GM19463 (cell line): ENCODE data around the gene TBC1D10A.

Source experiments
- ATAC-seq: cut with Tn5 transposase; IDR thresholded peaks from one replicate; pipeline ENCODE4 v1.9.1; 2021; ENCODE audit warnings: mild to moderate bottlenecking, moderate library complexity; ENCODE audit not compliant: unreplicated experiment

The TBC1D10A gene

DNA sequence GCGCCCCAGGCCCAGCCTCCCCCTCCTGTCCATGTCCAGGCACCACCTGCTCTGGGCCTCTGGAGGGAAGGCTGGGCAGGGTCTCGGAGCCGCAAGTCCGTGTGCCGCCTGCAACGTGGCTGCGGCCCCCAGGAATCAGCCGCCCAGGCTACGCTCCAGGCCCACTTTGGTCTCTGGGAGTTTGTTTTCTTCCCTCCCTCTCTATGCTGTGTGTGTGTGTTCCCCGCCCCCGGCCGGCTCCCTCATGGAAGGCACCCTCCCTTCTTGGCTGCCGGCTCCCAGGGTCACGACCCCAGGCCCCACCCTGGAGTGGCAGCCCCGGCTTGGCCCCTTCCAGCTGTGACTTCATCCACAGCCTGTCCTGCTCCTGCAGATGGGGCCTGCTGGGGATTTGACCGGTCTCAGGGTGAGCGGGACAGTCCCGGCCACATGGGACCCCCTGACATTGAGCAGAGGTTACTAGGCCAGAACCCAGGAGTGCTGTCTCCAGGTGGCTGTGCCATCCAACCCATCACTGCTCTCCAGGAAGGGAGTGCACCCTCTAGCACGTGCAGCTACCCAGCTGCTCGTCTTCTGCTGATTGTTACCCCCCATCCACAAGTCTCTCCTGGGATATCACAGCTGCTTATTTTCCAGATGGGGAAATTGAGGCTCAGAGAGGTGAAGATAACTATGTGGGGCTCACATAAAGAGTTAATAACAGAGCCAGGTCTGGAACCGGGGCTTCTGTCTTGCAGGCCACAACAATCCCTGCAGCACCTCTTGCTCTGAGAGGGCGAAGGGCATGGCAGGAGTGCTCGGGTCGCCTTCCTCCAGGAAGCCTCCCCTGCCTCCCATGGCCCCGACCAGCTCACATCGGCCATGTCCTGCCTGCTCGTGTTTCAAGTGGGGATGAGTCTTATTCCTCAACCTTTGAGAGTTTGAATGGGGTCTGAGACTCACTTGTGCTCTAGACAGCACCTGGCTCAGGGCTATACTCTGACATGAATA is 77.4 kb downstream of the TBC1D10A start:
- ATAC-seq = no peak

- no peak for ATAC-seq
Measured at GRCh38 chr22:30248484-30248883, 78.3 kb downstream of the TBC1D10A start.

- no peak for ATAC-seq
Measured at GRCh38 chr22:30247974-30248373, 78.8 kb downstream of the TBC1D10A start.

DNA sequence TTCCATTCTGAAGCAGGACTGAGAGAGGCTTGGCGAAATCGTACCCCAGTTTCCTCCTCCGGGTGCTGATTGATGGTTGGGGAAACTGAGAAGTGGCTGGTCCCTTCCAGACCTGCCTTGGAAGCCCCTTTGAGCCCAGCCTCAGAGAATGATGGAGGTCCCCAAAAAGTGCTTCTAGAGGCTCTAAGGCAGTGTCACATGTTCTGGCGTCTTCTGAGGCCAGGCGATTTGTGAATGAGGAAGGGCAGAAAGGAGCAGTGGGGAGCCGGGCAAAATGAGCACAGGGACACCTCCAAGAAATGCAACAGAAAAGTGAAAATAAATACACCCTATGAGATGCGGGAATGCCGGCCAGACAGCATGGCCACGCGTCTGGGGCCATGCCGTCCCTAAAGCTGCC is 79.2 kb downstream of the TBC1D10A start:
- ATAC-seq = no peak

DNA sequence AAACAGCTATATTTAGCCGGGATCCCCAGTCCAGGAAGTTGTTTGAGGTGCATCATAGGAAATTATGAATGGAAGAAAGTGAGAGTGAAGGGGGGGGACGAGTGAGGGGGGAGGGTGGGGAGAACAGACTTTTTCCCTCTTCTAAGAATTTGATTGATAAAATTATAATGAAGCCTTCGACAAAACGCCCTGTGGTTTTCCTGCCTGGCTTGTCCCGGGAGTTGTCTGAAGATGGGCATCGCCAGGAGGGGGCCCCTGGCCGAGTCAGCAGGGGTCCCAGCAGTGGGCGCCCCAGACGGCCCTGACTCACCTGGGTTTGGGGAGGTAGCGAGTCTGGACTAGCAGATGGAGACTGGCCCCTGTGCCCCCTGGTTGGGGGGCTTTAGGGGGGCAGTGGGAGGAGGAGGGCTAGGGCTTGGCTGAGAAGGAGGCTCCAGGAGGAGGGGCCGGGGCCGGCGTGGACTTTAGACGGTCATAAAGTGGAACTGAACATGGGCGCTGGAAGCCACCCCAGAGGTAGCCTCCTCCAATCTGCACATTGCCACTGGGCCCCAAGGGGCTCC is 79.8 kb downstream of the TBC1D10A start:
- no peak for ATAC-seq

DNA sequence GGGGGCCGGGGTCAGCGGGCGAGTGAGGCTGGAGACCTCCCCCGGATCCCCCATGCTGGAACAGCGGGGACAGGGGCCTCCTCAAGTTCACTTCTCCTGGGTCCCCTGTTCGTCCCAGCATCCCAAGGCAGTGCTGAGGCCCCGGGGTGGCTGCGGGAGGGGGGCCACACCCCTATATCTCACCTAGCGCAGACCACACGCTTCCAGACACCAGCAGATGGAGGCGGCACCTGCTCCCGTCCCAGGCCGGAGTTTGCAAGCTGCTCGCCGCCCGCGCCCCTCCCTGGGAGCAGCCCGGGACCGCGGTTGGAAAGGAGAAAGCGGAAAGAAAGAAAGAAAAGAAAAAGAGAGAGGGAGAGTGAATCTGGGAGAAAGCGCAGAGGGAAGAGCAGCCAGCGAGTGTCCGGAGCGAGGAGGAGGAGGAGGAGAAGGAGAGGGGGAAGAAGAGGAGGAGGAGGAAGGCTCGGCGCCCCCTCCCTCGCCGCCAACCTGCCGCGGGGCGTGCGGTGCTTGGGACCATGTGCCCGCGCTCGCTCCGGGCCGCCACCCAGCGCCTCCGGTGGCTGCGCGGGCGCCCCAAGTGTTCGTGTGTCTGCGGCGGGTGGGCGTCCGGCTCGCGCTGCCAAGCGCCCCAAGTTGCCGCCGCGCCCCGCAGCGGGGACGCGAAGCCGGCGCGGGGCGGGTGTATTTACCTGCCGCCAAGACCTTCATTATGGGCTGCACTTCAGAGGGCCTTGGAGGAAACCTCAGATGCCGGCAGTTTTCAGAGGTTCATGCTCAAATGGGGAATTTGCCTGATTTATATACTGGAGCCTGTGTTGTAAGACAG is 80.5 kb downstream of the TBC1D10A start, which contains the start of gene LIF:
Gene LIF (minus strand): TSS at position 775 of the 829 bp plus-strand sequence. CDS start 64 bp downstream, at position 711.
- no peak for ATAC-seq

GRCh38 chr22:30245181-30245984 is 81.4 kb downstream of the TBC1D10A start:
- no peak for ATAC-seq

DNA sequence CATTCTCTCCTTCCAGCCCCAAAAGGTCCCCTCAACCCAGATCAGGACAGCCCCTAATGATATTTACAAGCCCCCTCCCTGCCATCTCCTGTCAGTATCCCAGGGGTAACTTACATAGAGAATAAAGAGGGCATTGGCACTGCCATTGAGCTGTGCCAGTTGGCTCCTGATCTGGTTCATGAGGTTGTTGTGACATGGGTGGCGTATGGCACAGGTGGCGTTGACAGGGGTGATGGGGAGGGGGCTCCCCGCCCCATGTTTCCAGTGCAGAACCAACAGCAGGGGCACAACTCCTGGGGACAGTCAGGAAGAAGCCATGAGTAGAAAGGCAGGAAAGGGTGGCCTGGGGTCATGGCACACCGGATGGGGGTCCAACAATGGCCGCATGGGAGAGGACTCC is 82.1 kb downstream of the TBC1D10A start:
- ATAC-seq = no peak

DNA sequence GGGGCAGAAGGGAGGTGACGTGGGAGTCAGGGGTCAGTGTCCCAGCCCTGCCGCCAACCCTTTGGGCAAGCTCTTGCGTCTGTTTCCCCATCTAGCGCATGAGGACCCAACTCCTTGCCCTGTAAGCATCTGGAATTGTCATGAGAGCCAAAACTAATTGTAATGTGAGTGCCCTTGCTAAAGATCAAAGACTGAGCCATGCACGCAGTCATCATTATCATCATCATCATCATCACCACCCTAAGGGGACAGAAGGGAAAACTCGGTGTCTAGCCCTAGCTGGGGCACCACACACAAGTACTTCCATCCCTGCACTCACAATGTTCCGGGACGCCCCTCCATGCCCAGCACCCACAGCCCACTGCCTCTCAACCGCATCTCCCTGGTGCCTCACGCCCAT is 82.7 kb downstream of the TBC1D10A start:
- ATAC-seq = no peak

DNA sequence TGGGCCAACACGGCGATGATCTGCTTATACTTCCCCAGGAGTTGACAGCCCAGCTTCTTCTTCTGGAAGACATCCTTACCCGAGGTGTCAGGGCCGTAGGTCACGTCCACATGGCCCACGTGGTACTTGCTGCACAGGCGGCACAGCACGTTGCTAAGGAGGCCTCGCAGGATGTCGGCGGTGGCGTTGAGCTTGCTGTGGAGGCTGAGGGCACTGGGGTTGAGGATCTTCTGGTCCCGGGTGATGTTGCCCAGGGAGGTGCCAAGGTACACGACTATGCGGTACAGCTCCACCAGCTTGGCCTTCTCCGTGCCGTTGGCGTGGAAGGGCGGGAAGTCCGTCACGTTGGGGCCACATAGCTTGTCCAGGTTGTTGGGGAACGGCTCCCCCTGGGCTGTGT is 83.1 kb downstream of the TBC1D10A start:
- ATAC-seq = no peak
